ENCODE results near the gene EPHA10. TPM values are rescaled to one million over a fixed set of nuclear protein-coding genes. Genes with fewer than 3 reads are reported as not detected.

EPHA10 gene
- total RNA-seq, 1 donor from 2014 or later = 0.17 TPM

GRCh38 chr1:37807555-37808368 is 42.8 kb upstream of the EPHA10 start, which contains the start of the genes C1orf122 and YRDC:
TSS of gene C1orf122 (plus strand) at chr1:37807790. CDS start at chr1:37808405, 615 bp downstream.
TSS of gene YRDC (minus strand) at chr1:37808208. CDS start at chr1:37808180, 28 bp downstream.
- peak; percentile 36 for DNase-seq (ENCODE audit: low read depth)
- TF ChIP-seq CTCF (conservative IDR thresholded peaks at IDR 0.05; ENCODE audit: low read depth, low read length) = no peak
- H3K4me3 ChIP-seq (ENCODE audit: low read depth, low read length) = peak within 1 kb of the TSS; percentile 94

GRCh38 chr1:37807220-37807554 is 42.3 kb upstream of the EPHA10 start:
- H3K4me3 ChIP-seq (ENCODE audit: low read depth, low read length) = peak overlapping the region; percentile 94
- no peak for DNase-seq (ENCODE audit: low read depth)
- TF ChIP-seq CTCF (conservative IDR thresholded peaks at IDR 0.05; ENCODE audit: low read depth, low read length) = no peak

GRCh38 chr1:37802439-37802838 is 37.5 kb upstream of the EPHA10 start:
- no peak overlapping the region for H3K4me3 ChIP-seq (ENCODE audit: low read depth, low read length)
- no peak for TF ChIP-seq CTCF (conservative IDR thresholded peaks at IDR 0.05; ENCODE audit: low read depth, low read length)
- no peak for DNase-seq (ENCODE audit: low read depth)

- TF ChIP-seq CTCF (conservative IDR thresholded peaks at IDR 0.05; ENCODE audit: low read depth, low read length) = no peak
- no peak overlapping the region for H3K4me3 ChIP-seq (ENCODE audit: low read depth, low read length)
- DNase-seq (ENCODE audit: low read depth) = no peak
These were observed 32.9 kb upstream of the EPHA10 start for GRCh38 chr1:37797750-37798345.

GRCh38 chr1:37795340-37796125 is 30.6 kb upstream of the EPHA10 start:
- no peak overlapping the region for H3K4me3 ChIP-seq (ENCODE audit: low read depth, low read length)
- DNase-seq (ENCODE audit: low read depth) = no peak

More at GRCh38 chr1:37795340-37796125, 30.6 kb upstream of the EPHA10 start:
- TF ChIP-seq CTCF (conservative IDR thresholded peaks at IDR 0.05; ENCODE audit: low read depth, low read length) = no peak
